SK-N-SH treated with all-trans-retinoic acid at 6 μM for 48 hours (cell line): ENCODE results near the gene KCNH3.
A peak's percentile ranks its signal among the peaks of the same experiment; 100 is the strongest.

Experiments used
- ATAC-seq: fragments of 200-7000 bp; cut with Tn5 transposase; 3 replicates; pipeline ENCODE4 v1.9.1; 2020; ENCODE audit warnings: mild to moderate bottlenecking, moderate library complexity
- ARNTL ChIP-seq: fragments of 450-650 bp; formaldehyde crosslinking; IDR thresholded peaks from 2 replicates; pipeline ENCODE4 v1.5.0; 2020; ENCODE audit warnings: low read depth, mild to moderate bottlenecking, moderate library complexity, borderline replicate concordance
- BACH2 ChIP-seq: fragments of 250-450 bp; sonication (Bioruptor Pico); IDR thresholded peaks from 2 replicates; pipeline ENCODE4 v1.9.0; 2021; ENCODE audit warnings: mild to moderate bottlenecking, borderline replicate concordance
- CREB5 ChIP-seq: fragments of 250-450 bp; sonication (Bioruptor Pico); IDR thresholded peaks from 2 replicates; pipeline ENCODE4 v1.5.1; 2020; ENCODE audit warnings: low read depth, mild to moderate bottlenecking, moderate library complexity
- CSRNP3 ChIP-seq: fragments of 250-450 bp; sonication (Bioruptor Pico); IDR thresholded peaks from 2 replicates; pipeline ENCODE4 v1.5.1; 2021; ENCODE audit warnings: mild to moderate bottlenecking, moderate library complexity
- ESRRG ChIP-seq: fragments of 250-450 bp; sonication (Bioruptor Pico); IDR thresholded peaks from 2 replicates; pipeline ENCODE4 v1.6.1; 2021; ENCODE audit warnings: mild to moderate bottlenecking
- GLIS3 ChIP-seq: fragments of 250-450 bp; sonication (Bioruptor Pico); IDR thresholded peaks from 2 replicates; pipeline ENCODE4 v1.5.0; 2020; ENCODE audit warnings: mild to moderate bottlenecking, moderate library complexity
- ISL1 ChIP-seq: fragments of 250-450 bp; sonication (Bioruptor Pico); IDR thresholded peaks from 2 replicates; pipeline ENCODE4 v2.1.2; 2022; ENCODE audit warnings: mild to moderate bottlenecking, moderate library complexity
- OSR1 ChIP-seq: fragments of 250-450 bp; sonication (Bioruptor Pico); IDR thresholded peaks from 2 replicates; pipeline ENCODE4 v1.8.0; 2022; ENCODE audit warnings: moderate library complexity, mild to moderate bottlenecking, inconsistent platforms
- PATZ1 ChIP-seq: fragments of 250-450 bp; sonication (Bioruptor Pico); IDR thresholded peaks from 2 replicates; pipeline ENCODE4 v1.8.0; 2020; ENCODE audit warnings: mild to moderate bottlenecking, moderate library complexity, borderline replicate concordance
- POU6F1 ChIP-seq: fragments of 250-450 bp; sonication (Bioruptor Pico); IDR thresholded peaks from 2 replicates; pipeline ENCODE4 v1.8.0; 2021; ENCODE audit warnings: low read depth, mild to moderate bottlenecking, moderate library complexity, borderline replicate concordance
- SNAI2 ChIP-seq: fragments of 250-450 bp; sonication (Bioruptor Pico); IDR thresholded peaks from 2 replicates; pipeline ENCODE4 v1.5.0; 2020; ENCODE audit warnings: mild to moderate bottlenecking, moderate library complexity
- TCF4 ChIP-seq: fragments of 250-450 bp; sonication (Bioruptor Pico); IDR thresholded peaks from 2 replicates; pipeline ENCODE4 v1.8.0; 2021; ENCODE audit warnings: mild to moderate bottlenecking, moderate library complexity, borderline replicate concordance
- TOX ChIP-seq: fragments of 250-450 bp; sonication (Bioruptor Pico); IDR thresholded peaks from 2 replicates; pipeline ENCODE4 v1.8.0; 2021; ENCODE audit warnings: mild to moderate bottlenecking, moderate library complexity, borderline replicate concordance
- ZC3H10 ChIP-seq: fragments of 250-450 bp; sonication (Bioruptor Pico); IDR thresholded peaks from 2 replicates; pipeline ENCODE4 v1.5.1; 2021; ENCODE audit warnings: mild to moderate bottlenecking, moderate library complexity
- ZFP3 ChIP-seq: fragments of 250-450 bp; sonication (Bioruptor Pico); IDR thresholded peaks from 2 replicates; pipeline ENCODE4 v1.5.0; 2020; ENCODE audit warnings: mild to moderate bottlenecking, moderate library complexity
- ZFP30 ChIP-seq: fragments of 450-650 bp; formaldehyde crosslinking; IDR thresholded peaks from 2 replicates; pipeline ENCODE4 v1.5.0; 2022; ENCODE audit warnings: mild to moderate bottlenecking, moderate library complexity
- ZNF70 ChIP-seq: fragments of 450-650 bp; formaldehyde crosslinking; IDR thresholded peaks from 2 replicates; pipeline ENCODE4 v1.5.0; 2020; ENCODE audit warnings: mild to moderate bottlenecking, moderate library complexity
- ZNF8 ChIP-seq: fragments of 450-650 bp; formaldehyde crosslinking; IDR thresholded peaks from 2 replicates; pipeline ENCODE4 v1.5.0; 2020; ENCODE audit warnings: mild to moderate bottlenecking, moderate library complexity
- TF ChIP-seq, protein P1 (sequence below): fragments of 250-450 bp; sonication (Bioruptor Pico); IDR thresholded peaks from 2 replicates; pipeline ENCODE4 v1.5.0; 2020; ENCODE audit warnings: mild to moderate bottlenecking, moderate library complexity

Gene KCNH3, protein sequence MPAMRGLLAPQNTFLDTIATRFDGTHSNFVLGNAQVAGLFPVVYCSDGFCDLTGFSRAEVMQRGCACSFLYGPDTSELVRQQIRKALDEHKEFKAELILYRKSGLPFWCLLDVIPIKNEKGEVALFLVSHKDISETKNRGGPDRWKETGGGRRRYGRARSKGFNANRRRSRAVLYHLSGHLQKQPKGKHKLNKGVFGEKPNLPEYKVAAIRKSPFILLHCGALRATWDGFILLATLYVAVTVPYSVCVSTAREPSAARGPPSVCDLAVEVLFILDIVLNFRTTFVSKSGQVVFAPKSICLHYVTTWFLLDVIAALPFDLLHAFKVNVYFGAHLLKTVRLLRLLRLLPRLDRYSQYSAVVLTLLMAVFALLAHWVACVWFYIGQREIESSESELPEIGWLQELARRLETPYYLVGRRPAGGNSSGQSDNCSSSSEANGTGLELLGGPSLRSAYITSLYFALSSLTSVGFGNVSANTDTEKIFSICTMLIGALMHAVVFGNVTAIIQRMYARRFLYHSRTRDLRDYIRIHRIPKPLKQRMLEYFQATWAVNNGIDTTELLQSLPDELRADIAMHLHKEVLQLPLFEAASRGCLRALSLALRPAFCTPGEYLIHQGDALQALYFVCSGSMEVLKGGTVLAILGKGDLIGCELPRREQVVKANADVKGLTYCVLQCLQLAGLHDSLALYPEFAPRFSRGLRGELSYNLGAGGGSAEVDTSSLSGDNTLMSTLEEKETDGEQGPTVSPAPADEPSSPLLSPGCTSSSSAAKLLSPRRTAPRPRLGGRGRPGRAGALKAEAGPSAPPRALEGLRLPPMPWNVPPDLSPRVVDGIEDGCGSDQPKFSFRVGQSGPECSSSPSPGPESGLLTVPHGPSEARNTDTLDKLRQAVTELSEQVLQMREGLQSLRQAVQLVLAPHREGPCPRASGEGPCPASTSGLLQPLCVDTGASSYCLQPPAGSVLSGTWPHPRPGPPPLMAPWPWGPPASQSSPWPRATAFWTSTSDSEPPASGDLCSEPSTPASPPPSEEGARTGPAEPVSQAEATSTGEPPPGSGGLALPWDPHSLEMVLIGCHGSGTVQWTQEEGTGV

DNA sequence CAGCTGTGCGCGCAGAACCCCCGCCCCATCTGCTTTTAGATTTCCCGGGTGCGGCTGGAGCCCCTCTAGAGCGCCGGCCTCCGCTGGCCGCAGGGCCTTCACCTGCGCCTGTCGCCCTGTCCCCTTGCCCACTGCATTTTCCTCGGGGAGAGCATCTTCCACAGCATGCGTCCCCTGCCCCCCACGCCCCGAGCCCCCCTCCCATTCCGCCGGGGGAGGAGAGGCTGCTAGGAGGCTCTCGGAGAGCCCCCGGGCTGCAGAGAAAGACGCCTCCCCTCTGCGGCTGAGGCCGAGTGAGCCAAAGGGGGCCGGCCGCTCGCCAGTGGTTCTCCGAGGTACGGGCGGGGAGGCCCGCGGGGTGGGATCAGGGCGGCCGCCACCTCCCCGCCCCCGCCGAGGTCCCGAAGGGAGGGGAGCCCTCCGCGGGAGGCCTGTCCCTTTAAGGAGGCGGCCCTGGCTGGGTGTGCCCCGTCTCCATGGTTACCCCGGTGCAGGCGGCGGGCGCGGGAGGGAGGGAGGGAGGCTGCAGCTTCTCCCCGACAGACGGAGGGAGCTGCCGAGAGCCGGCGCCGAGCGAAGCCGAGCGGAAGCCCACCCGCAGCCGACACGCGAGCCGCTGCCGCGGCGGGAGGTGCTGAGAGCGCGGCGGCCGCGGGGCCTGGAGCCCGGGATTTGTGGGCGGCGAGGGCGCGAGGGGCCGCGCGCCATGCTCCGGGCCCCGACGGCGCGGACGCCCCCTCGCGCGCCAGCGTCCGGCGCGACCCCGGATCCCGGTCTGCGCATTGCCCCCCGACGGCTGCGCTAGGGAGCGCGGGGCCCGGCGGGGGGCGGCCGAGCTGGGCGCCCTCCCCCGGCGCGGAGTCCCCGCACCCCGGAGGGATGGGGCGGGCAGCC lies at the start of gene KCNH3:
TSS of gene KCNH3 (plus strand) at position 521 of the 894 bp plus-strand sequence. CDS start 387 bp downstream, outside the sequence.
- TF ChIP-seq, protein P1, sequence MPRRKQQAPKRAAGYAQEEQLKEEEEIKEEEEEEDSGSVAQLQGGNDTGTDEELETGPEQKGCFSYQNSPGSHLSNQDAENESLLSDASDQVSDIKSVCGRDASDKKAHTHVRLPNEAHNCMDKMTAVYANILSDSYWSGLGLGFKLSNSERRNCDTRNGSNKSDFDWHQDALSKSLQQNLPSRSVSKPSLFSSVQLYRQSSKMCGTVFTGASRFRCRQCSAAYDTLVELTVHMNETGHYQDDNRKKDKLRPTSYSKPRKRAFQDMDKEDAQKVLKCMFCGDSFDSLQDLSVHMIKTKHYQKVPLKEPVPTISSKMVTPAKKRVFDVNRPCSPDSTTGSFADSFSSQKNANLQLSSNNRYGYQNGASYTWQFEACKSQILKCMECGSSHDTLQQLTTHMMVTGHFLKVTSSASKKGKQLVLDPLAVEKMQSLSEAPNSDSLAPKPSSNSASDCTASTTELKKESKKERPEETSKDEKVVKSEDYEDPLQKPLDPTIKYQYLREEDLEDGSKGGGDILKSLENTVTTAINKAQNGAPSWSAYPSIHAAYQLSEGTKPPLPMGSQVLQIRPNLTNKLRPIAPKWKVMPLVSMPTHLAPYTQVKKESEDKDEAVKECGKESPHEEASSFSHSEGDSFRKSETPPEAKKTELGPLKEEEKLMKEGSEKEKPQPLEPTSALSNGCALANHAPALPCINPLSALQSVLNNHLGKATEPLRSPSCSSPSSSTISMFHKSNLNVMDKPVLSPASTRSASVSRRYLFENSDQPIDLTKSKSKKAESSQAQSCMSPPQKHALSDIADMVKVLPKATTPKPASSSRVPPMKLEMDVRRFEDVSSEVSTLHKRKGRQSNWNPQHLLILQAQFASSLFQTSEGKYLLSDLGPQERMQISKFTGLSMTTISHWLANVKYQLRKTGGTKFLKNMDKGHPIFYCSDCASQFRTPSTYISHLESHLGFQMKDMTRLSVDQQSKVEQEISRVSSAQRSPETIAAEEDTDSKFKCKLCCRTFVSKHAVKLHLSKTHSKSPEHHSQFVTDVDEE (CRISPR knock-in tag) = no peak
- TF ChIP-seq BACH2 (CRISPR knock-in tag) = no peak
- no peak for TF ChIP-seq ARNTL (CRISPR knock-in tag)
- TF ChIP-seq CREB5 (CRISPR knock-in tag) = no peak
- TF ChIP-seq ZNF70 = no peak
- no peak for TF ChIP-seq PATZ1 (CRISPR knock-in tag)
- no peak for TF ChIP-seq CSRNP3 (CRISPR knock-in tag)
- TF ChIP-seq ISL1 (CRISPR knock-in tag) = no peak
- no peak for TF ChIP-seq SNAI2 (CRISPR knock-in tag)
- no peak for TF ChIP-seq OSR1 (CRISPR knock-in tag)
- TF ChIP-seq GLIS3 (CRISPR knock-in tag) = no peak
- TF ChIP-seq ESRRG (CRISPR knock-in tag) = no peak
- no peak for TF ChIP-seq ZNF8
- peak; percentile 67 for ATAC-seq

GRCh38 chr12:49489154-49489553 lies 49.7 kb upstream of the KCNH3 start:
- ATAC-seq = no peak
- no peak for TF ChIP-seq ARNTL (CRISPR knock-in tag)

DNA sequence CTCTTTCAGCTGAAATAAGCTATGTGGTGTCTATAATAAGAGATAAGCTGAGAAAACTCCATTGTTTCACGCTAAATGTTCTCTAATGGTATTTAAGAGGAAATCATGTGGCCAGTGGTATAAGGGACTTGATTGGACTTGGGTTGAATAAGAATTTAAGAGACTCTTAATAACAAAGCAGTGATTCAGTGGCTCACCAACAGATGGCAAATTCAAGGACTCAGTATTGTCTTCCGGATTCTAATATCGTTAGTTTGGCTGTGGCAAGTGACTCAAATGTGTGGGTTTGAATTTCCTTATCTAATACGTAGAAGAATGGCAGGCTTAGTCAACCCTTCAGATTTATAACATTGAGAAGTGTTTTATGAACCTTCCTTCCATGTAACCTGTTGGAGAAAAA lies 49.1 kb upstream of the KCNH3 start:
- peak; percentile 58 for ATAC-seq
- no peak for TF ChIP-seq ZNF8
- TF ChIP-seq ESRRG (CRISPR knock-in tag) = no peak
- peak; percentile 47 for TF ChIP-seq ISL1 (CRISPR knock-in tag)
- TF ChIP-seq ZFP30 (CRISPR knock-in tag) = no peak
- TF ChIP-seq ZFP3 (CRISPR knock-in tag) = no peak
- no peak for TF ChIP-seq PATZ1 (CRISPR knock-in tag)
- TF ChIP-seq TOX (CRISPR knock-in tag) = no peak
- TF ChIP-seq SNAI2 (CRISPR knock-in tag) = no peak
- no peak for TF ChIP-seq POU6F1
- 0 out of 2 replicates have a peak, but pooled peaks have one; percentile 60 for TF ChIP-seq ZC3H10
- no peak for TF ChIP-seq CSRNP3 (CRISPR knock-in tag)
- TF ChIP-seq TCF4 (CRISPR knock-in tag) = no peak
- TF ChIP-seq OSR1 (CRISPR knock-in tag) = no peak
- no peak for TF ChIP-seq ZNF70
- no peak for TF ChIP-seq BACH2 (CRISPR knock-in tag)
